IPS DF 4.7 (cell line): ENCODE results near the gene CD40LG.

Source experiments
- DNase-seq: peaks from one replicate; pipeline ENCODE4 v3.0.0-alpha.2; 2013; ENCODE audit warnings: low spot score; ENCODE audit errors: extremely low read depth

Gene CD40LG

DNA sequence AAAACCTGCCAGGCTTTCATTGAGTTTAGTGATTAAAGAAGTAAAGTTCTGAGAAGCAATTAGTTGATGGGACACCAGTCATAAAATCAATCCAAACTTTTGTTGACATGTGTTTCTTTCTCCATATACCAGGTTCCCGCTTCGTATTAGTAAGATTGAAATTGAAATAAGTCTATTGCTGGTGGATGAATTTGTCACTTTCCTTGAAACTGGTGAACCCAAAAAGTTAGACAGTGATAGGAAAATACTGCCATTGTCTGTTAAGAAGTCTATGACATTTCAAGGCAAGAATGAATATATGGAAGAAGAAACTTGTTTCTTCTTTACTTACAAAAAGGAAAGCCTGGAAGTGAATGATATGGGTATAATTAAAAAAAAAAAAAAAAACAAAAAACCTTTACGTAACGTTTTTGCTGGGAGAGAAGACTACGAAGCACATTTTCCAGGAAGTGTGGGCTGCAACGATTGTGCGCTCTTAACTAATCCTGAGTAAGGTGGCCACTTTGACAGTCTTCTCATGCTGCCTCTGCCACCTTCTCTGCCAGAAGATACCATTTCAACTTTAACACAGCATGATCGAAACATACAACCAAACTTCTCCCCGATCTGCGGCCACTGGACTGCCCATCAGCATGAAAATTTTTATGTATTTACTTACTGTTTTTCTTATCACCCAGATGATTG lies at the start of gene CD40LG:
Gene CD40LG, plus strand, starts transcription at position 482 of the 684 bp plus-strand sequence. Its CDS starts 91 bp downstream, at position 573.
- DNase-seq = no peak

DNA sequence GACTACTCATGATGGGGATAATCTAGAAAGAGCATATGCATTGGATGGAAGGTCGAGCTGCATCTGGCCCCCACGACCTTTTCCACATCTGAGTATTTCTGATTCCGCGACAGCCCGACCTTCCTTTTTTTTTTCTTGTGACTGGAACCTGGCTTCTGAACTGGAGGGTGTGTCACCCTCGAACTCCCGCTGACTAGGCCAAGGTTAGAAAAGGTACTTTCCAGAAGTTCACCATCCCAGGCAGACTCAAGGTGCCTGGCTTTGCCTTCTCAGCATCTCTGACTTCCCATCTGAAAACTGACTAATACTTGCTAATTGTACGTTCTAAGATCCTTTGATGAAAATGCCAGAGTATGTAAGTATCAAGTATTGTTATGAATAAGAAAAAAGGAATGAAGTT lies 49.3 kb upstream of the CD40LG start:
- DNase-seq = no peak

DNA sequence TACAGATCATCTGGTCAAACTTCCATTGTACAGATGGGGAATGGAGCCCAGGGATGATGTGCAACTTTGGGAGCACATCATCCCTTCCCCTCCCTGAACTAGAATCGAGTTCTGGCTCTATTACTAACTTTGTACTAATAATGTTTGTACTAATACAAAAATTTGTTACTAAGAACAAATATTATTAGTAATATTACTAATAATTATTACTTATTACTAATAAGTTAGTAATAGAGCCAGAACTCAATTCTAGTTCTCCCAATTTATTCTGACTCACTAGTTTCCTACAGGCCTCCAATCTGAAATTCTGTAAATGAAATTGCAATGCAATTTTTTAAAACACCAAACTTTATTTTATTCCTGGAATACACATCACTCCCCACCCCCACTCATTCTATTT lies 47.9 kb upstream of the CD40LG start:
- DNase-seq = no peak

DNA sequence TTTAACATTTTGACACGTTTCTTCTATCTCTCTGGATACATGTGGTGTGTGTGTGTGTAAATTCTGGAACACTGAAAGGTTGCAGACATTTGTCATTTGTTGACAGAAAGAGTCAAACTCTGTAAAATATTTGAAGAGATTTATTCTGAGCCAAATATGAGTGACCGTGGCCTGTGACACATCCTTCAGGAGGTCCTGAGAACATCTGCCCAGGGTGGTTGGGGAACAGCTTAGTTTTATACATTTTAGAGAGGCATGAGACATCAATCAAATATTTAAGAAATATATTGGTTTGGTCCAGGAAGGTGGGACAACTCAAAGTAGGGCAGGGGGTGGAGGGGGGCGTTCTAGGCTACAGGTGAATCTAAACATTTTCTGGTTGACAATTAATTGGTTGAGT lies 40.7 kb upstream of the CD40LG start:
- DNase-seq = no peak

DNA sequence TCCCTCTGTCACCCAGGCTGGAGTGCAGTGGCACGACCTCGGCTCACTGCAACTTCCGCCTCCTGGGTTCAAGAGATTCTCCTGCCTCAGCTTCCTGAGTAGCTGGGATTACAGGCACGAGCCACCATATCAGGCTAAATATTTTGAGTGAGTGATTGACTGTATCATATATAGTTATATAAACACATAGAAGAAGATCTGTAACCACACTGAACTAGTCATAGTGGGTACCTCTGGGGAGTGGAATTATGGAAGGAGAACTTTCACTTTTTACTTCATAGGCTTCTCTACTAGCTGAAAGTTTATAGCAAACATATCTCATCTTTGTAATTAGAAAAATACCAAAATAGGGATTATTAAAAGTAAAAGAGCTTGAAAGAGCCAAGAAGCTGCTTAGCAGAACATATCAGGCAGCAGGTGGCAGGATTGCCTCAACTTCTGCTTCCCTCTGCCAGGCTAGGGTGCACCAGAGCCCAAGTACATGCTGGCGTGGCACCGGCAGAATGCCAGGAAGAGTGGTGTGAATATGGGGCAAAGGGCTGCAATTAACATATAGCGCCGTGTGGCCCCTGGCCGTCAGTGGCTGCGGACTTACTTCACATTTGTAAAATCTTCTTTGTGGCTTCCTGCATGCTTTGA lies 39.5 kb upstream of the CD40LG start:
- no peak for DNase-seq

DNA sequence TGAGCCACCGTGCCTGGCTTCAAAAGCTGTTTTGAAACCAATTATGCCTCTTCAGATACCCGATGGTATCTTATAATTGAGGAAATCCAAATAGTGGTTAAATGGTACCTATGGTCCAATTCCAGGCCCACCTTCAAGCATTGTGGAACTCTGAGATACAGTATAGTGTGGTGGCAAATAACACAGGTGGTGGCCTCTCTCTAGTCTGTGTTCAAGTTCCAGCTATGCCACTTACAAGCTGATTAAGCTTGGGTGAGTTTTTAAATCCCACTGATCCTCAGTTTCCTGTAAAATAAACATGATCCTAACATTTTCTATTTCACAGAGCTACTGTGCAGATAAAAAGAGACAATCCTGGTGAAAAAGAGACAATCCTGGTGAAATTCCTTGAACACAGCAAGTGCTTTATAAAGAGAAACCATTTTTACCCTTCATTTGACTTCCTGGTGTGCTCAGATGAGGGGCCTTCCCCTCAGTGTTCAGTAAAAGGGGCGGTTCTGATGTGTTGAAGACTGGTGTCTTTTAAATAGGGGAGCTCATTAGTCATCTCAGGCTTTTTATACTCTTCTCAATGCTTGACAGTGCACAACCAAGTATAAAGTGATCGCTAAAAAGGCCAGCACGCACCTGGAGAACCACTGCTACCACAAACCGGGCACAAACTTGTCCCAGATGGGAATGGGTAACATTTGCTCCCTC lies 30.8 kb upstream of the CD40LG start:
- no peak for DNase-seq

DNA sequence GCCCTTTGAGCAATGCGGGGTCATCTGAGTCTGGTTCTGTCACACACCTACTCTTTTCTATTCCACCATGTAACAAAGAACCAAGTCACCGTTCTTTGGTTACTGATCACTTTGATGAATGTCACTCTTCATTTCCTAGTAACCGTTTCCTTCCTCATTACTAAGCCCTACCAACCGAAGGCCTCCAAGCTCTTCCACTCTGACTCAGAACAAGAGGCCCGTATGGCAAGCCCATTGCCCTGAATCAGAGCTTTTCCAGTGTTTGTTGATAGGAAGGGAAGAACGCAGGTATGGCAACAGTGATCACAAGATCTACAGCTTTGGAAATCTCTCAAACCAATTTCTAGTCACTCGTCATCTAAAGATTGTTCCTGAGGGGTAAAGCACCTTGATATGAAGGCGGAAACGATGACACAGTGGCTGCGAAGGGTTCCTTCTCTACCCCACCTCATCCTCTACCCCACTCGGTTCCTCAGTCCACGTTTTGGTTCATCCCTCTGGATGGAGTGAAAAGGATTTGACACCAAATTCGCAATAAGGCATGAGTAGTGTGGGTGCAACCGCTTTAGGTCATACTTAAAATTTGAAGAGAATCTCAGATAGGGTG lies 28.0 kb upstream of the CD40LG start:
- DNase-seq = no peak

DNA sequence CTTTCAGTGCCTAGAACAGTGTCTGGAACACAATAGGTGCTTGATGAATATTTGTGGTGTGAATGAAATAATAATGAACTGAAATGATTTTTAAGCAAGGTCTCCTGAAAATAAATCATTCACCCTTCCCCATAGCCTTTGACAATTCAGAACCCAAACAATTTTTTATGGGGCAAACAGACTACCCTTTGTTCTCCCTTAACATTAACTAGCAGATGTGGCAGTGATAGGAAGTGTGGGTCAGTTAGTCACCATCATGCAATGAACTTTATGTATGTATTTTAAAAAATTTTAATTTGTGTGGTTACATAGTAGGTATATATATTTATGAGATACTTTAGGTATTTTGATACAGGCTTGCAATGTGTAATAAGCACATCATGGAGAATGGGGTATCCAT lies 27.2 kb upstream of the CD40LG start:
- DNase-seq = no peak

DNA sequence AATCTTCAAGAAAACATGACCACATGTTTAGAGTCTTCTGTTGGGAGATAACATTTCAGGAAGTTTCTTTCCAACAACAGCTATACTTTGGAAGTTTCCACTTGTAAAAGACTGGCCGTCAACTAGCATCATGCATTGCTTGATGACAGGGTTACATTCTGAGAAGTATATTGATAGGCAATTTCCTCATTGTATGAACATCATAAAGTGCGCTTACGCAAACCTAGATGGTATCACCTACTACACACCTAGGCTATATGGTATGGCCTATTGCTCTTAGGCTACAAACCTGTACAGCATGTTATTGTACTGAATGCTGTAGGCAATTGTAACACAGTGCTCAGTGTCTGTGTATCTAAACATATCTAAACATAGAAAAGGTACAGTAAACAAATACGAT lies 25.4 kb upstream of the CD40LG start:
- DNase-seq = no peak

DNA sequence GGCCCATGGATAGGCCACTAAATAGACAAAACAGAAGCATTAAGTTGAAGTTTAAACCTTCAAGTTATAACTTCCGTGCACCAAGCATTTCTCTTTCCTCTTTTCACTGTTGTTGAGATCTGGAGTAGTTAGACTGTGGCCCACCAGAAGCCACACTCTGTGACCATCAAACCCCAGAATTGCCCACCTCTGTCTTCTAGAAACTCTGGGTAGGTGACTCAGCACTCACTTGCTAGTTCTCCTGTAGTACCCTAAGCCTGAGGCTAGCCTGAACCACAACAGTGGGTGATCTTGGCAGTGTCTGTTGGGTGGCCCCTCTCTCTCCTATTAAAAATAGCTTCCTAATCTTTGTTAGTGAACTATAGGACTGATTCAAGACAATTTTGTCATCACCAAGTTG lies 24.6 kb upstream of the CD40LG start:
- no peak for DNase-seq

DNA sequence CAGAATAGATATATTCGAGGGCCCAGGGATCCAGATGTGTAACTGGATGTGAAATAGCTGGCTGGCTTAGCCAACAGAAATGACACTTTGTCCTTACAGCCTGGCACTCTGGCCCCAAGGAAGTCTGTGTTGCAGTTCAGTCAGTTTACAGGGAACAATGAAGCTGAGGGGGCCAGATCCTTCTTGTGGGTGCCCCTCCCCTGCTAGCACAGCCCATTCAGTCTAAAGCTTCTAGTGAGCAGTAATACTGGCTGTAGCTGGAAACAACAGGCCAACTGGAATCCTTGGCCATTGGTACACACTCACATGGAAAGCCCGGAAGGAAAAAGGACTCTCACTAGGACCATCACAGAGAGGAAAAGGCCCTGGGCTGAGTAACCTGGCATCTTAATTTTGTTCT lies 22.7 kb upstream of the CD40LG start:
- no peak for DNase-seq

DNA sequence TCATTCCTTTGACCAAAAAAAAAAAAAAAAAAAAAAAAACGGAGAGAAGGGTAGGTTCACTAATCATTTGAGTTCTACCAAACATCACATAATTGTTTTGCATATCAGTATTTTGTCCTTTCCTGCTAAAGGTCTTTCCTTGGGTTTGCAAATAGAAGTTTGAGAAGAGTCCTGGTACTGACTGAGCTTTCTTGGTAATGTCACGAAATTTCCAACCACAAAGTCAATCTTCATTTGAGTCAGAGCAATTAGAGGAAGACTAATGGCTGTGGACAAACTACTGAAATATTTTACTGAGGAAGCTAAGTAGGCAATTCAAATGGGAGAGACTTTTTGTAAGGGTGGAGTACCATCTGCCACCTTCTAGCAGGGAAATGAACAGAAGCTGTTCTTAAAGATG lies 21.7 kb upstream of the CD40LG start:
- DNase-seq = no peak

DNA sequence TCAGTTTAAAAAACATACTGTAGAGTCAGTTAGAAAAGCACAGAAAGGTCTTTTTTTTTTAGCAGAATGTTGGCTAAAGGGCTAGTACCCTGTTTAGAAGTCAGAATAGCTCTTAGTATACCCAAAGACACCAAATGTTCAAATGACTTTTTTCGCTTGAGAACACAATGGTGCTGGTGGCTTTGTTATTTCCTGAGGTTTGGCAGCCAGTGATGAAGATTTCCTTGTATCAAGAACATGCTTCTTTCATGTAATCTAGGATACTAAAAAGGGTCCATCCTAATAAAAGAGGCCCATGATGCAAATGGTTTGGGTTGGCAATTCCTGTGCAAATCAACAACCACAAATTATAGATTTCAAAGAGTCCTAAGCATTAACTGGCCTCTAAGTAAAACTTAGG lies 21.1 kb upstream of the CD40LG start:
- DNase-seq = no peak

DNA sequence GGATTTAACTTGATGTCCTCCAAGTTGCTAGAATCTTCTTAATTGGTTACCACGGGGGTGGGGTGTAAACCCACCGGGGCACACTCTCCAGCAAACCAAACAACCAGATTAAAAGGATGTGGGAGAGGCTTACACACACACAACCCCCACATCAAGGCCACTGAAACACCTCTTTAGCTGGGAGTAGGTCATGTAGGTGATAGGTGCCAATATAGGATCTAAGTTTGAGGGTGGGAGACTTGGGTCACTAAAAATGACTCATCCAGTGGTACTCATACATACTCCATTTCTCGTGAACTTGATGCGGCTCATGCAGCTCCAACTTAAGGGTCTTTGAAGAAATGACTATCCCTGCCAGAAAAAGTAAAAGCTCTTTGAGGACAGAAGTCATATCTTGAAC lies 20.5 kb upstream of the CD40LG start:
- no peak for DNase-seq

DNA sequence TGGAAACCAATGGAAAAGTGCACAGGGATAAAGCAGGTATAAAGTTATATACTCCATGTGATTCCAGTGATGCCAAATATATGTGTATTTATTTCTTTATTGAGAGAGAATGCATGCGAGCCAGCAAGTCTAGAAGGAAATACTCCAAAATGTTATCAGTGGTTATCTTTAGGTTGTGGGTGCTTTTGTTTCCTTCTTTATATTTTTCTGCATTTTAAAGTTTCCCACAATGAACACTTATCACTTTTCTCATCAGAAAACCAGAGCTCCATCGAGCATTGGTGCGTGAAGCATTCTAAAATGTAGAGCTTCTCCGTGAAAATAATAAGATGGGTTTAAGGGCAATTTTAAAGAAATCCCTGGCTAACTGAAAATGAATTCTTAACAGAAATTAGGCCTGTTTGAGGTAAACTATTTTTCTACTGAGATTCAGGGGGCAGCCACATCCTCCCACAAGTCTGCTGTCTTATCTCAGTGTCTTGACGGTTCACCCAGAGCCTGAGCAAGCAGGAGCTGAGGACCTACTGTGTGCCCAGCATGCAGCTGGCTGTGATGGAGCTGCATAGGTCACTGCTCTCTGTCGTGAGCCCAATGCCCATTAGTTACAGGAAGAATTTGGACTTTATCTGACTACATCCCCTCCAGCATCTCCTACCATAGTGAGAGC lies 18.7 kb upstream of the CD40LG start:
- no peak for DNase-seq

DNA sequence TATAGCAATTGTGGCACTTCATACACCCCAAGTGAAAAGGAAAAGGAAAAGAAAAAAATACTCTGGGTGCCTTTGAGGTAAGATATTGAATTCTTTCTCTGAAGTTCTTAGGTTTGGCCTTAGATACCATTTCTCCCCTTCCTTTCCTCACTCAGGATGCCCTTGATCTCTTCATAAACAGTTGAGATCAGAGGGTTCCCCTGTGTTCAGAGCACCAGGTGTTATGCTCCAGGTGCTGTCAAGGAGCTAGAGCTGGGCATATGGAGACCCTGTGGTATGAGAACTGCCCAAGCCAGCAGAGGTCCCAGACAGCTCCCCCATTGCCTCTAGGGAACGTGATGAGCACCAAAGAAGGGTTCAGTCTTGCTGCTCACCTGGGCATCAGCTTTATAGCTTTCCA lies 17.1 kb upstream of the CD40LG start:
- no peak for DNase-seq

DNA sequence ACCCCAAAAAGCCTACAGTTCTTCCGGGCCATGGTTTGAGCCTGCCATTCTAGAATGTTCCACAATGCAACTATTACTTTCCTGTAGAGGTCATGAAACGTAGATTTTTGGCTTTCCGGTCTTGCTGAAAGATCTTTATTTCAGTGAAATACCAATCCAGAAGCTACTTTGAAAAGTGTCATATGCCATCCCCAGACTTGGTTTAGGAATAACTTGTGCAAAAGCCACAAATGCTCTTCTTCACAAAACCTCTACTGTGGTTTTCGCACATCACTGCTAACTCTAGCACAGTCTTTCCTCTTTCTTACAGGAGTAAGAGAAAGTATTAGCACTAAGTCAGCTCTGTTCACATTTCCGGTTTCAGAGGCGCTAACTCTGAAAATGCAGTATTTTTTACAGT lies 12.7 kb upstream of the CD40LG start:
- no peak for DNase-seq

DNA sequence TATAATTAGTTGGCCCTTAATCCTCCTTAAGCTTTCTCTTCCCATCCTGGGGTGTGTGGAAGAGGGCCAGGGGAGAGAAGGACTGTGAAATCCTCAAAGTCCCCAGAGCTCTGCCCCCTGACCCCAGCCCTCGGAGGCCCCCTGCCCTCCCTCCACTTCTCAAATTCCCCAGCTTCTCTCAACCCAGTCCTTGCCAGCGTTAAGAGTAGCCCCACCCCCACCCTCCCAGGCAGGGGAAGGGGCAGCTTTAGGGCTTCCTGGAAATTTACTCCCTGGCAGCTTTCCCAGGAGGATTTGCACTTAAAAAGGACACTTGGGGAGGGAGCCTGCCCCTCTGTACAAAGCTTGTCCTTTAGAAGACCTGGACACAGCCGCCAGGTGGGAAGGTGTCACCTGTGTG lies 11.8 kb upstream of the CD40LG start:
- DNase-seq = no peak

DNA sequence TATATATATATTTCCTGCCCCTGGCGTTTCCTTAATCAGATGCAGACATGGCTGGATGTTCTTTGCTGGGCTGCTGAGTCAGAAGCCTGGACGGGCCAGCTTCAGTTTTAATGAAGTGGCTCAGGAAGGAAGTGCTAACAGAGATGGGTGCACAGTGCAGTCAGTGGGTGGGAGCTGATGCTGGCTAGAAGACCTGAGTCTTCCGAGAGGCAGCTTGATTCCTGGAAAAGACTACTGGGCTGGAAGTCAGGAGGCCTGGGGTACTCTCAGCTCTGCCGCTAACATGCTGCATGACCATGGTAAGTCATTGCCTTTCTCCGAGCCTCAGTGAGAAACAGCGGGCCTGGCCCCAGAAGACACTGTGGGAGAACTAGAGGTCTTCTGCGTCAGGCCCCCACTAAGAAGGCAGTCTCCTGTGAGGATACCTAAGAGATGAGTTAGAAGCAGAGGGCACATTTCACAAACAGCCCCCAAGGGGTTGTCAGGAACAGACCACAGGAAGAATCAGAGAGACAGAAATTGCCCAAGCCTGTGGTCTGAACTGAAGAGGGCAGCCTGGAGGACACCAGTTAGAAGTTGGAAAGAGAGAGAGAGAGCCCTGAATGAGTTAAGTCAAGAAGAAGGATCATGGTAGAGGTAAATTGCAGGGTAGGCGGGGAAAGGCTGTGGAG lies 8.3 kb upstream of the CD40LG start:
- DNase-seq = no peak

DNA sequence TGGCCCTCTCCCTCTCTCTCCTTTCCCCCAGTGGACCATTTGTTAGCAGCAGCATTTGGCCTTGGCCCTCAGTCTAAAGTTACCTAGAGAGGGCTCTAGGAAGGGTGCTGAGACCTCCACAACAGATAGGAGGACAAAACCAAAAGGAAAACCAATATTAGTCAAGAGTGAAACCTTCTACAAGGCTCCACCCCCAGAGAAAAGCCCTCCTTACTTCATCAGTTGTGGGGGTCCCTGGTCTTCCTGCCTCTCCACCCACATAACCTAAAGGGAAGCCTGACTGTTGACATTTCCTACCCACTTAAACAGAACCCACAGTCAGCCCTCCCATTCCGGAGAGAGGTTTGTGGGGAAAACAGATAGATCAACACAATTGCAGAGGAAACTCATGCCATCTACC lies 4.7 kb upstream of the CD40LG start:
- DNase-seq = no peak

DNA sequence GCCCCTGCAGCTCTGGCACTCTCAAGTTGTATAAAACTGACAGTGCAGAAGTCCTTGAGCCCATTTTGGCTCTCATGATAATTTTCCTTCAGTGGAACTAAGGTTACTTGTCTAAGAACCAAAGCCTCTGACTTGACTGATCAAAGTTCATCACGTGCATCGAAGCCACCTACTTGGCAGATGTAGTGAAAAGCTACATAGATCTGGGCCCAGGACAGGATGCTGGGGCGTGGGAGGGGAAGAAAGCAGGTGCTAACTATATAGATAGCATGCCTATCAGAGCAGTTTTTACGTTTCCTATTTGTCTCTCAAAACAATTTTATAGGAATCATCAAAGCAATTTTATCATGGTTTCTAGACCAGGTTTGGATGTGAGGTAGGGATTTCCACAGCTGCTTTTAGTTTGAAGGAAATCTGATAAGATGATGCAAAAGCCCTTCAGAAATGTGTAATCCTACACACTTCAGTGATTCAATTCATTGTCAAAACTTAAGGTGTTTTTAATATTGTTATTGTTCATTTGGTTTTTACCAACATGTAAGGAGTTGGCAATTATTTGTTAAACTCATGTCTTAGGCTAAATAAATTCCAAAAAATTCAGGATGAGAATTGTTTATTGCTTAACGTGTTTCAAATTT lies 1.2 kb upstream of the CD40LG start:
- DNase-seq = no peak
